DOHH2 (cell line): ENCODE data around the gene TMEM147.

Experiments
- EZH2phosphoT487 ChIP-seq: fragments of 200-600 bp; sonication (generic); IDR thresholded peaks from 2 replicates; pipeline ENCODE4 v1.6.1; 2017; ENCODE audit warnings: borderline replicate concordance, mild to moderate bottlenecking, antibody characterized with exemption, low read length, moderate library complexity, mixed read lengths
- TF ChIP-seq, protein P1 (sequence below): fragments of 200-600 bp; sonication (generic); IDR thresholded peaks from one replicate; pipeline ENCODE4 v1.5.1; 2014; ENCODE audit warnings: antibody characterized with exemption, mild to moderate bottlenecking, low read depth, low read length; ENCODE audit not compliant: poor library complexity, severe bottlenecking

DNA sequence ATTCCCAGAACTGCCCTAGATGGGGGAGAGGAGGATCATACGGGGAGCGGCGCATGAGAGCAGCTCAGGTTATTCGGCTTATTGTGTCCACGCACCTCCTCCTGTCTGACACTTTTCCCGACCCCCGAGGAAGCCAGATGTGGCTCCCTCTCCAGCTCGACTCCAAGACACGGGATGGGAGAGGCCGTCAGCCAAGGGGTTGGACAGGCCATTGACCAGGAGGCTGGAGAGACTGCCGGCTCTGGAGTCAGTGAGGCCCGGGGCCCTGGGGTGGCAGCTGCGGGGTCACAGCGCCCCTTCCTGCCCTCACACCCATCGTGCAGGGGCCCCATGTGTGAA is 34.8 kb upstream of the TMEM147 start:
- TF ChIP-seq, protein P1, sequence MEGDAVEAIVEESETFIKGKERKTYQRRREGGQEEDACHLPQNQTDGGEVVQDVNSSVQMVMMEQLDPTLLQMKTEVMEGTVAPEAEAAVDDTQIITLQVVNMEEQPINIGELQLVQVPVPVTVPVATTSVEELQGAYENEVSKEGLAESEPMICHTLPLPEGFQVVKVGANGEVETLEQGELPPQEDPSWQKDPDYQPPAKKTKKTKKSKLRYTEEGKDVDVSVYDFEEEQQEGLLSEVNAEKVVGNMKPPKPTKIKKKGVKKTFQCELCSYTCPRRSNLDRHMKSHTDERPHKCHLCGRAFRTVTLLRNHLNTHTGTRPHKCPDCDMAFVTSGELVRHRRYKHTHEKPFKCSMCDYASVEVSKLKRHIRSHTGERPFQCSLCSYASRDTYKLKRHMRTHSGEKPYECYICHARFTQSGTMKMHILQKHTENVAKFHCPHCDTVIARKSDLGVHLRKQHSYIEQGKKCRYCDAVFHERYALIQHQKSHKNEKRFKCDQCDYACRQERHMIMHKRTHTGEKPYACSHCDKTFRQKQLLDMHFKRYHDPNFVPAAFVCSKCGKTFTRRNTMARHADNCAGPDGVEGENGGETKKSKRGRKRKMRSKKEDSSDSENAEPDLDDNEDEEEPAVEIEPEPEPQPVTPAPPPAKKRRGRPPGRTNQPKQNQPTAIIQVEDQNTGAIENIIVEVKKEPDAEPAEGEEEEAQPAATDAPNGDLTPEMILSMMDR: peak; percentile 13
- TF ChIP-seq EZH2phosphoT487: no peak
